Lower lobe of right lung (tissue), 2 donors: Measurements from ENCODE around the gene ARSD. TPM values are rescaled to one million over a fixed set of nuclear protein-coding genes. Genes with fewer than 3 reads are reported as not detected.

Experiments
- ATAC-seq, 2 donors: fragments of 200-7000 bp; cut with Tn5 transposase; one replicate each; pipeline ENCODE4 v1.9.1; 2020 to 2022; ENCODE audit warnings: mild to moderate bottlenecking in 2 of 2, moderate library complexity in 2 of 2
- DNase-seq: peaks from one replicate; pipeline ENCODE4 v3.0.0-alpha.2; 2020
- H3K27ac ChIP-seq: fragments of 200-600 bp; one replicate; pipeline ENCODE4 v1.8.0; 2022
- H3K27me3 ChIP-seq: fragments of 200-600 bp; one replicate; pipeline ENCODE4 v1.8.0; 2022; ENCODE audit warnings: low read depth
- H3K36me3 ChIP-seq: fragments of 200-600 bp; one replicate; pipeline ENCODE4 v1.8.0; 2022; ENCODE audit warnings: mild to moderate bottlenecking
- H3K4me1 ChIP-seq: fragments of 200-600 bp; one replicate; pipeline ENCODE4 v1.8.0; 2022
- H3K4me3 ChIP-seq: fragments of 200-600 bp; one replicate; pipeline ENCODE4 v1.8.0; 2022; ENCODE audit warnings: mild to moderate bottlenecking
- H3K9me3 ChIP-seq: fragments of 200-600 bp; one replicate; pipeline ENCODE4 v1.8.0; 2022
- CTCF ChIP-seq: fragments of 200-600 bp; IDR thresholded peaks from one replicate; pipeline ENCODE4 v1.8.0; 2022; ENCODE audit warnings: antibody characterized with exemption, mild to moderate bottlenecking
- intact Hi-C: fragments of 100-400 bp; cut with DNase I; formaldehyde crosslinking; loops from one replicate; pipeline ENCODE4 v1.11.0; 2022
- total RNA-seq: library from RNA; stranded (reverse); fragmentation: NEBNext Ultra II Directional; extraction: Animal tissue kit (Norgen Biotek cat#: 25700); gene quantifications from one replicate; pipeline ENCODE4 v1.2.1, GENCODE V29; 2021
- donor health status: DM: no; HTN: yes; CAD: no; lungs with severe emphysema.

Gene ARSD
- total RNA-seq, 1 donor from 2014 or later: 30.7 TPM

GRCh38 chrX:2921193-2921592 lies 7.9 kb downstream of the ARSD start:
- H3K36me3 ChIP-seq: peaks cover 21% of the 10 kb centered on the region
- H3K27ac ChIP-seq: no peak overlapping the region
- DNase-seq (no peak), ATAC-seq (no peak)
- H3K27me3 ChIP-seq: no peaks in the 10 kb centered on the region
- TF ChIP-seq CTCF: no peak
- no peak overlapping the region for H3K4me3 ChIP-seq
- H3K9me3 ChIP-seq: no peaks in the 10 kb centered on the region
- intact Hi-C loops: no loop called here
- no peaks in the 10 kb centered on the region for H3K4me1 ChIP-seq

GRCh38 chrX:2917767-2918166 lies 11.4 kb downstream of the ARSD start:
- H3K9me3 ChIP-seq: no peaks in the 10 kb centered on the region
- no peak for ATAC-seq
- H3K4me1 ChIP-seq: no peaks in the 10 kb centered on the region
- TF ChIP-seq CTCF: no peak
- no peak overlapping the region for H3K27ac ChIP-seq
- peaks cover 21% of the 10 kb centered on the region for H3K36me3 ChIP-seq
- no peak for DNase-seq
- no peak overlapping the region for H3K4me3 ChIP-seq
- intact Hi-C loops: no loop called here
- H3K27me3 ChIP-seq: no peaks in the 10 kb centered on the region

- no peaks in the 10 kb centered on the region for H3K4me1 ChIP-seq
- DNase-seq: no peak
- no peak for TF ChIP-seq CTCF
- no peaks in the 10 kb centered on the region for H3K36me3 ChIP-seq
- no peaks in the 10 kb centered on the region for H3K27me3 ChIP-seq
- no peak for ATAC-seq
- intact Hi-C loops: no loop called here
- H3K27ac ChIP-seq: no peak overlapping the region
- no peaks in the 10 kb centered on the region for H3K9me3 ChIP-seq
- H3K4me3 ChIP-seq: no peak overlapping the region
Observed at GRCh38 chrX:2913118-2913517, 16.0 kb downstream of the ARSD start.

- no peaks in the 10 kb centered on the region for H3K27me3 ChIP-seq
- no peak overlapping the region for H3K4me3 ChIP-seq
- ATAC-seq: no peak
- H3K27ac ChIP-seq: no peak overlapping the region
- no peaks in the 10 kb centered on the region for H3K4me1 ChIP-seq
- H3K9me3 ChIP-seq: no peaks in the 10 kb centered on the region
- TF ChIP-seq CTCF: no peak
- DNase-seq: no peak
- intact Hi-C loops: no loop called here
- no peaks in the 10 kb centered on the region for H3K36me3 ChIP-seq
Observed at GRCh38 chrX:2910109-2910508, 19.0 kb downstream of the ARSD start.

- Histone ChIP-seq H3K36me3 (no peaks in the 10 kb centered on the region), H3K9me3 (no peaks in the 10 kb centered on the region), H3K27ac (no peak overlapping the region), H3K4me3 (no peak overlapping the region), H3K27me3 (no peaks in the 10 kb centered on the region), H3K4me1 (no peaks in the 10 kb centered on the region)
- DNase-seq: no peak
- intact Hi-C loops: no loop called here
- no peak for TF ChIP-seq CTCF
- no peak for ATAC-seq
Observed at GRCh38 chrX:2908125-2908685, 20.9 kb downstream of the ARSD start.

- DNase-seq: no peak
Observed at GRCh38 chrX:2907295-2907694, 21.8 kb downstream of the ARSD start.

More at GRCh38 chrX:2907295-2907694, 21.8 kb downstream of the ARSD start:
- Histone ChIP-seq H3K4me3 (no peak overlapping the region), H3K27me3 (no peaks in the 10 kb centered on the region), H3K9me3 (no peaks in the 10 kb centered on the region), H3K4me1 (no peaks in the 10 kb centered on the region), H3K36me3 (no peaks in the 10 kb centered on the region), H3K27ac (no peak overlapping the region)
- intact Hi-C loops: no loop called here
- no peak for TF ChIP-seq CTCF
- ATAC-seq: no peak
